Skeletal muscle cell (primary cell): ENCODE results near the gene SPSB1.
A peak's percentile ranks its signal among the peaks of the same experiment; 100 is the strongest.

Experiments
- DNase-seq: peaks from one replicate; pipeline ENCODE4 v3.0.0-alpha.2; 2010; ENCODE audit warnings: low read depth
- H3K4me3 ChIP-seq: 2 replicates; pipeline ENCODE4 v1.5.1; 2011; ENCODE audit warnings: low read depth, mild to moderate bottlenecking, control low read depth, low read length, moderate library complexity

Gene SPSB1

DNA sequence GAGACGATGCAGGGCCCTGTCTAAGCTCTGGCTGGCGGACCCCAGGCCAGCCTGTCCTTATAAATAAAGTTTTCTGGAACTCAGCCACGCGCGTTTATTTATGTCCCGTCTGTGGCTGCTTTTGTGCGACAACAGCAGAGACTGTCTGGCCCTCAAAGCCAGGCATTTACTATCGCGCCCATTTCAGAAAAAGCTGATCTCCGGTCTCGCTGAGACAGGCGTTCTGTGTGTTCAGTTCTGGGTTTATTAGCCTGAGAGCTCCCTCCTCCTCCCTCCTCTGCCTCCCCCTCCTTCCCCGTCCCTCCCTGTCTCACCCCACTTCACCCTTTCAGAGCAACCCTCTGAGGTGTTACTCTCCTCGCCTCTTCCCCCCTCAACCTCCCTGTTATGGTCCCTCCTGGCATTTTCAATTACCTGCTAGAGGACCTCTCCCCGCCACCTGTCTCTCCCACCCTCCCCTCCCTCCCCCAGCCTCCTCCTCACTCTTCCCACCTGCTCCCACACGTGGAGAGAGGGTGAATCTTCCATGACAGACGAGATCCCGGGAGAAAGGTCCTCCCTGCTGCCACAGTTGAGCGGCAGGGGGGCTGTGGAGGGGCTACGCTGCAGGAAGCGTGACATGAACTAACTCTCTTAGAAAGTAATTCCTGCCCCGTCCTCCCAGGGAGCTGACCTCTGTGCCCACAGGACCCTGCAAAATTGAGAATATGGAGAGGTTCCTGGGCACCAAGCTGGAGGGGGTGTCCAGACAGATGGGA is 59.9 kb downstream of the SPSB1 start:
- DNase-seq = no peak
- H3K4me3 ChIP-seq = no peak overlapping the region

DNA sequence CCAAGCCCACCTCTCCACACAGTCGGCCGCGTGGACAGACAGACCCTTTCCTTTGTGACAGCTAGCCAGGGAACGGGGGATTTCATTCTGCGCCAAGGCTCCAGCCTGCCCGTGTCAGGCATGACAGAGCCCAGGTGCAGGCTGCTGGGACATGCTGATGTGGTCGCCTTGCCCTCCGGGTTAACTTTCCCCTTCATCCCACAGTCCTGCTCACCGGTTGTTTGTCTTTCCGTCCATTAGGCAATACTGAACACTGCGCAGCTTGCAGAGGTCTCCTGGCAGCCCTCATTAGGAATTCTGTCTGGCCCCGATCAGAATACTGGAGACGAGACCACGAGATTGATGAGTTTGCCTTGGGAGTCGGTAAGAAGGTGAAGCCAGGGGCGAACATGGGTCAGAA is 62.8 kb downstream of the SPSB1 start:
- DNase-seq = no peak
- no peak overlapping the region for H3K4me3 ChIP-seq

DNA sequence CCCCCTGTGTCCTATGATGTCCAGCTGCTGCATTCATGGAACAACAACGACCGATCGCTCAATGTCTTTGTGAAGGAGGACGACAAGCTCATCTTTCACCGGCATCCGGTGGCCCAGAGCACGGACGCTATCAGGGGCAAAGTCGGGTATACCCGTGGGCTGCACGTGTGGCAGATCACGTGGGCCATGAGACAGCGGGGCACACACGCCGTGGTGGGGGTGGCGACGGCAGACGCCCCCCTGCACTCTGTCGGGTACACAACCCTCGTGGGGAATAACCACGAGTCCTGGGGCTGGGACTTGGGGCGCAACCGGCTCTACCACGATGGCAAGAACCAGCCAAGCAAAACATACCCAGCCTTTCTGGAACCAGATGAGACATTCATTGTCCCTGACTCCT is 63.3 kb downstream of the SPSB1 start:
- no peak for DNase-seq

DNA sequence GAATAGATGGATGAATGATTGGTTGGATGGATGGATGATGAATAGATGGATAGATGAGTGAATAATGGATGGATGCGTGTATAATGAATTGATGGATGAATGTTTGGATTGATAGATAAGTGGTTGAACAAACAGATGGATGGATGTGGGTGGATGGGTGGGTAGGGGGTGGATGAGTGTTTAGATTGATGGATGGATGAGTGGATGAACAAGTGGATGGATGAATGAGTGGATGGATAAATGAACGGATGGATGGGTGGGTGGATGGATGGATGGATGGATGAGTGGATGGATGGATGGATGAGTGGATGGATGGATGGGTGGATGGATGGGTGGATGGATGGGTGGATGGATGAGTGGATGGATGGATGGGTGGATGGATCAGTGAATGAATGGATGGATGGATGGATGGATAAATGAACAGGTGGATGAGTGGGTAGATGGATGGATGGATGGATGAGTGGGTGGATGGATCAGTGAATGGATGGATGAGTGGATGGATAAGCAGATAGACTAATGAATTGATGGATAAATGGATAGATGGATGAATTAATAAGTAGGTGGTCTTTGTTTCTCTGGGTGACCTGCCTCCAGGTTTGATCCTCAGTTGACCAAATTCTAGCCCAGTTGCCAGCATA is 64.3 kb downstream of the SPSB1 start:
- DNase-seq = no peak
- H3K4me3 ChIP-seq = no peak overlapping the region

More for the DNA sequence above, 63.3 kb downstream of the SPSB1 start:
- H3K4me3 ChIP-seq = no peak overlapping the region

DNA sequence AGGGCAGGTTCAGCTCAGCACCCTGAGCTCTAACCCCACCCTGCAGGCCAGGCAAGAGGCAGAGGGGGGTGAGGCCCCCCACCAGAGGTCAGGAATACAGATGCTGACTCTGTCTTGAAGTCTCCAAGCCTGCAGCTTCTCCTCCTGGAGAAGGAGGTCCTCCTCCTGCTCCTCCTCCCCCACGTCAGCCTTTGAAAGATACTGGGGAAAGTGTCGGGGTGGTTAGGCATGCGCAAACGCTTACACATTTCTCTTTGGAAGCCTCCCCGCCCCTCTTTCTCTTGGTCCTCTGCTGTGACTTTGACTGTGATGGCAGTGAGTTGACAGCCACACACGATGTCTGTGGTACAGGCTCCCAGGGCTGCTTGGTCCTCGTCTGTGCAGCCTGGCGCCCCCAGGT is 65.3 kb downstream of the SPSB1 start:
- H3K4me3 ChIP-seq = no peak overlapping the region
- DNase-seq = no peak

DNA sequence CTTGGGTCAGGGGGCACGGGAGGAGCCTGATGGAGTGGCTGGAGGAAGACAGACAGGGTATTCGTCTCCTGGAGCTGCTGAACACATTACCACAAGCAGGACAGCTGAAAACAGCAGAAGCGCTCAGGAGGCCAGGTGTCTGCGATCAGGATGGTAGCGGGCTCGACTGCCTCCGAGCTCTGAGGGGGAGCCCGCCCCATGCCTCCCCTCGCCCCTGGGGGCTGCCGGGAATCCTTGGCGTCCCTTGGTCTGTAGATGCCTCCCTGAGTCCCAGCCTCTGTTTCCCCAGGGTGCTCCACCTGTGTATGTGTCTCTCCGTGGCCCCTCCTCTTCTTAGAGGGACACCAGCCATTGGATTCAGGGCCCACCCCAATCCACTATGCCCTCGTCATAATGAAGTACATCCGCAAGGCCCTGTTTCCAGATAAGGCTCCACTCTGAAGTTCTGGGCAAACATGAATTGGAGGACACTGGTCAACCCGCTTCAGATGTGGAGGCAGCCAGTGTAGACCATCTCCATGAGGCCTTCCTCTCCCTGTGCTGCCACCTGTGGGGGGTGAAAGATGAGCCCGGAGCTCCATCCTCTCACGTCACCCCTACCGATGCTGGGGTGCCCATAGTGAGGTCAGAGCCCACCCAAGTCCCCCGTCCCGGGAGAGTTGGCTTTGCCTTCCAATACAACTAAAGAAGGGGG is 67.8 kb downstream of the SPSB1 start:
- DNase-seq = no peak

DNA sequence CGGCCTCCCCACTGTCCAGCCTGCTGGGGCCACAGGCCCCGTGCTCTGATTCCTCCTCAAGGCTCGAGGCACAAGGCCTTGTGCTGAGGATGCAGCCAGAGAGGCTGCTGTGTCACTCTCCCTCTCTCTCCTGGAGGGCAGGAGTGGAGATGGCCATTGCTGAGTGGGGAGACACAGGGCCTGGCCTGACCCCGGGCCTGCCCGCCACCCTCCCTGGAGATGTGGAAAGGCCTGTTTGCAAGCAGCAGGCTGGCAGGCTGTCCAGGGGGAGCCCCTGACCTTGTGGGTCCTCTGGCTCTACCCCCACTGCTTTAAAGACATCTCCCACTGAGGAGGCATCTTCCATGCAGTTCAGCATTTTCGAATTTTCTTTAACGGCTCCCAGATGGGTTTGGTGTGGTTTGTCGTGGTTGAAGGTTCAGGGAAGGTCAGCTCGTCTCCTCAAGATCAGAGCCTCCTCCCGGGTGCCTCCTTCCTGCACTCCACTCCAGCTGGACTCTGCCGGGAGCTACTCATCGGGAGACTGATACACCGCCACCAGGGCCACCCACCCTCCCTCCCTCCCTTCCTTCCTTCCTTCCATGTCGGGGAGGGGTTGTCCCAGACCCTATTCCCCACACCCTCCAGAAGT is 69.1 kb downstream of the SPSB1 start:
- H3K4me3 ChIP-seq = no peak overlapping the region
- DNase-seq = no peak

More for the DNA sequence above, 67.8 kb downstream of the SPSB1 start:
- no peak overlapping the region for H3K4me3 ChIP-seq

DNA sequence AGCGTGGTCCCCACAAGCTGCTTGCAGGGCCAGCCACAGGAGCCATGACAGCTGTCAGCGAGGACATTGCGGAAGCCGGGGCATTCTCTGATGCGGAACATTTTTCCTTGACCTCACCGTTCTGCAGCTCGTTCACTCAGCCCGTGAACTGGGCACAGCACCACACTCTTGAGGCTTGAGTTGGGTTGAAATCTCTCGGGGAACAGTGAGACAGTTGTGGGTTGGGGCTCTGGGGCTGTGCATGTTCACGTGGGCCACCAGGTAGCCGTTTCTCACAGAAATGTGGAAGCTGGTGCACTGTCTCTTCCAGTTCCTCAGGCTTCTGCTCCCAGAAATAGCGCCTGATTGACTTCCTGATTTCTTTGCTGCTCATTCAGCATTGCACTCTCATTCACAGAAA is 69.8 kb downstream of the SPSB1 start:
- DNase-seq = no peak
- no peak overlapping the region for H3K4me3 ChIP-seq

DNA sequence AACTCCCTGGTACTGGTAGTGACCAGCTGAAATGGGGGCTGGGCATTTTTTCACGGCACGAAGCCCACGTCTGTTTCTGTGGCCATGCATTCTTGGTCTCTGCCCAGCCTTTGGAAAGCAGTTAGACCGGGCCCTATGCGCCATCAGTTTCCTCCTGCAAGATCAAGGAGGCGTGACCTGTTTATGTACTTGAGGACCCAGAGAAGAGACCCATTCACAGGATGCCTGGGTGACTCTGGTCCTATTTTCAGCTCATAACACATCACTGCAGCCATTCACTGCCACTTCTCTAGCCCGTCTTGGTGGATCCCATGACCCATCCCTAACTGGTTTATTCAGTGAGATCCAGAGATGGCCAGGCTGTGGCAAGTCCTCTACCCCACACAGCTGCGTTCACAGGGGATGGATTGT is 70.4 kb downstream of the SPSB1 start:
- no peak for DNase-seq
- H3K4me3 ChIP-seq = no peak overlapping the region

DNA sequence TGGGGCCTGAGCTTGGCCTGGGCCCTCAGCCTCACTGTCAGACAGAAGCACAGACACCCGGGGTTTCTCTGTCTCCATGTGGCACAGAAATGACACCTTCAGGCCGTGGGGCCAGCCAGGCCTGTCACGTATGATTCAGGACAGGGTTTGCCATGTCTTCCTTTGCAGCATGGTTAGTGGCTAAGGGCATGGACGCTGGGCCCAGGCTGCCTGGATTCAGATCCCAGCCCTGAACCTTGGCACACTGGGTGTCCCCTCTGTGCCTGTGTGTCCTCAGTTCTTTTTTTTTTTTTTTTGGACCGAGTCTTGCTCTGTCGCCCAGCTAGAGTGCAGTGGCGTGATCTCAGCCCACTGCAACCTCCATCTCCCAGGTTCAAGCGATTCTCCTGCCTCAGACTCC is 73.6 kb downstream of the SPSB1 start:
- no peak for DNase-seq
- H3K4me3 ChIP-seq = no peak overlapping the region

DNA sequence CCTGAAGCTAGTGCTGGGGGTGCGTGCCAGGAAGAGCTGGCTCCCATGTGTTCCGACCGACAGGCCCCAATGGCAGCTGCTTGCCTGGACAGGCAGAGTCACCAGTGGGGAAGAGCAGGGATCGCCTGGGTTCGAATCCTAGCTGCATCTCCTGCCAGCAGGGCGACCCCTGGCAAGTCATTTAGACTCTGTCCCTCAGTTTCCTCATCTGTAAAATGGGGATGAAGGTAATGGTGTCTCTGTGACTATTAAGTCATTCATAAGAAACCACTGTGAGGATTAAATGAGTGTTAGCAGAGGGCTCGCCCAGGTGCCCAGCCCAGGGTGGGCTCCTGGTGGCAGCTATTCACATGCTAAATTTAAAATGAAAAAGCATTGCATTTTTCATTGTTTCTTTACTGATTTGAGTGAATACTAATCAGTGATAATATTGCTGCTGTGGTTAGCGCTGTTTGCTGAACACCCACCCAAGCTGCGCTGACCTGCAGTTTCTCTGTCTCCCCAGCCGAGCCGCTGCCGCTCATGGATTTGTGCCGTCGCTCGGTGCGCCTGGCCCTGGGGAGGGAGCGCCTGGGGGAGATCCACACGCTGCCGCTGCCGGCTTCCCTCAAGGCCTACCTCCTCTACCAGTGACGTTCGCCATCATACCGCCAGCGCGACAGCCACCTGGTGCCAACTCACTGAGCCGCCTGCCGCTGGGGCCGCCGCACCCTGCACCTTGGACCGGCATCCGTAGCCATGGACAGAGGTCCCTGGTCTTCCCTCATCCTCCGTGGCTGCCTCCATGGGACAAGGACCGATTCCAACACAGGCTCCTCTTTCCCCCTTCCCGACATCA is 74.5 kb downstream of the SPSB1 start:
- no peak overlapping the region for H3K4me3 ChIP-seq
- DNase-seq = no peak

DNA sequence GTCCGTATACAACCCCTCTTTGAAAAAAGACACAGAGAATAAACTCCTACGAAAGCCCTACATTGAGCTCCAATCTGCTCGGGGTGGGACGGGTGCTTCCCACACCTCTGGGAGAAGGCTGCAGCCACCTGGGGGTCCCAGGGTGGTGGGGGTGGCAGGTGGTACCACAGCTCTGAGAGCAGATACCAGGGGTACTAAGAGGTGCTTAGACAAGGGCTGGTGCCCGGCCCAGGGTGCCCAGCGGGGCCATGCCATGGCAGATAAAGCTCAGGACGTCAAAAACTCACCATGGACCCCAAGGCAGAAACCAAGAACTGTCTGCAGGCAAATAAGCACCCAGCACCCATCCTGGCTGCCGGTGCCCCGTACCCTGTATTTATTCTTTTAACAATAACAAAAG is 75.1 kb downstream of the SPSB1 start:
- H3K4me3 ChIP-seq = no peak overlapping the region
- DNase-seq = no peak

DNA sequence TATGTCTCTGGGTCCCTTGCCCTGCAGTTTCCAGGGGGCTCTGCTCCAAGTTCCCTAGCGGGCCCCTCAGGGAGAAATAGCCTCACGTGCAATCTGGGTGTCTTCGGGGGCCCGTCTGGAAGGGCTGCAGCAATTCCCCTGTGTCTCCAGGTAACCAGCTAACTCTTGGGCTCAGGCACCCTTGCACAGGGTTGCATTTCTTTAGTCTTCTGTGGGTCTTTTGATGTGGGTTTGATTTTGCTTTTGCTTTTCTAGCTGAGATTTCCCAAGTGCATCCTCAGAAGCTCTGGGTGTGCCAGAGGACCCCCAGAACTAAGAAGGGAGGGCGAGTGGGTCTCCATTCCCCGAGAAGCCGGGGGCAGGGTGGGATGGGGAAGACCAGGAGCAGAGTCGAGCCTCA is 75.7 kb downstream of the SPSB1 start:
- DNase-seq = no peak
- no peak overlapping the region for H3K4me3 ChIP-seq

DNA sequence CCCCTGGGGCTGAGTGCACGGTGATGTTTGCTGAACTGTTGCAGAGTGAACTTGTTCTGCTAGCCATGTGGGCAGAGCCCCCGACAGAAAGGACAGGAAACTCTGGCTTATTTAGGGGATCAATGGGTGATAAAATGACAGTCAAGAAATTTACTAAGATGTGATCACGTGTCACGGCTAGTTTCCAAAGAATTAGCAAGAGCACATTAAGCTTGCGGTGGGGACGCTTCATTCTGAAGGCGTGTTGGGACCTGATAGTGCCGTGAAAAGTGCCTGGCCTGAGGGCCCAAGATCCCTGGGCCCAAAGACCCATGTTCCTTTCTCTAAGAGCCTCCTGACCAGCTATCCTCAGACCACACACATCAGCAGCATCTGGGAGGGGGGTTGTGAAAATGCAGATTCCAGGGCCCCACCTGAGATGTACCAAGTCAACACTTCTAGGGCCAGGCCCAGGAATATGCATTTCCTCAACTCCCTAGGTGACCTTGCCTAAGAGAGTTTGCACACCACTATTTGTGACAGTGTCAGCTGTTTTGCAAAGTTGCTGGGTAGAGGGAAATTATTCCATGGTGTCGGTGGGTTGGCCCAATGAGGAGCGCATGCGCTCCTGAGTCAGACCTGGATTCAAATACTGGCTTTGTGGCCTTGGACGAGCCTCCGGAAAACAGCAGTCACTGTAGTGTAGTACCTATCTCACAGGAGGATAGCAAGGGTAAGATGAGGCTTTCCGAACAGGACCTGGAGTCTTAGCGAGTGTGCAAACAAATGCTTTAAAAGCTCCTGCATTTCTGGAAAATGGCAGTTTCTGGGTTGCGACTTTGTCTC is 77.5 kb downstream of the SPSB1 start:
- no peak for DNase-seq
- H3K4me3 ChIP-seq = no peak overlapping the region

DNA sequence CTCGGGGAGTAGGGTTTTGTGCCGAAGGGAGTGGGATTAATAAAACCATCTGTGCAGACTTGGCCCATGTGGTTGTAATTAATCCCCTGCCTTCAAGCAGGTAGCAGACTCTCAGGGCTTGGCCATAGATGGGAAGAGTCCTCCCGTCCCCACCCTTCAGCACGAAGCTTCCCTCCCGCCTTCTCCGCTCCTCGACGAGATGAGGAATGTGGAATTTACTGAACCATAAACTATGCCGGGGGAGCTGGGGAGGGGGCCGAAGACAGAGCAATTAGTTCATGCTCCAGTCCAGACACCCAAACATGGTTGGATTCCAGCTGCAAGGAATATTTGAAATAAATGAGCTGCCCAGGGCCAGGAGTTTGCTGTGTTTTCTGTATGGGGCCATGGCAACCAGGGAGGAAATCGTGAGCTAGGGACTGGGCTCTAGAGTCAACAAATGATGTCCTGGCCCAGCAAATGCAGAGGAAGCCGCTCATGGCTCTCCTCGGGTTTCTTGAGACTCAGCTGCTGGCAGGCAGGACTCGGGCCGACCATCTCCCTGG is 78.8 kb downstream of the SPSB1 start:
- peak; percentile 25 for DNase-seq

DNA sequence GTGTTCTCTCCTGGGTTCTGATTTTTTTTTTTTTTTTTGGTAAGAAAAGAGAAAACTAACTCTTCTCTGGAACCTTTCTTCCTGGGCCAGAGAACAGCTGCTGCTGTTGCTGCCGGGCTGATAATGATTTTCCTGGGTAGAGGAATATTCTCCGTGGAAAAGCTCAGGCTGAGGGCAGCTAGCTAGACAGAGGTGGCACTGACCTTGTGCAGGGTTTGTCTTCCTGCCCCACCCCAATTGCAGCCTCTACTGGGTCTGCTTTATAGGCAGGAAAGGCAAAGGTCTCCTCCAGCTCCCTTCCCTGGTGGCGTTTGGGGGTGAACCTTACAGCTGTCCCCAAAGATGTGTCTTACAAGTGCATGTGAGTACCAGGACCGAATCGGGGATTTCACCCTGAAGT is 79.3 kb downstream of the SPSB1 start:
- no peak for DNase-seq
- H3K4me3 ChIP-seq = no peak overlapping the region

More for the DNA sequence above, 78.8 kb downstream of the SPSB1 start:
- H3K4me3 ChIP-seq = no peak overlapping the region

DNA sequence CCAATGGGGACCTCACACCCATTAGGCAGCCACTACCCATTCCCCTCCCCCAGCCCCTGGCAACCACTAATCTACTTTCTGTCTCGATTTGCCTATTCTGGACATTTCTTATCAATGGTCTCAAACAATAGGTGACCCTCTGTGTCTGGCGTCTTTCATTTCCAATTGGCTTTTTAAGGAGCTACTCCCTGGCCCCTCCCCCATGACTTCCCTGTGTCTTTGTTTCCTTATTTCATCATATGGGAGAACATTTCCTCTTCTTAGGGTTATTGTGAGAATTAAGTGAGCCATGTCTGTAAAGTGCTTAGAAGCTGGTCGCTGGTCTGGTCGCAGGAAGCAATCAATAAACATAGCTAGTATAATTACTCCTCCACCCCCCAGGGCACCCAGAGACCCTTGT is 80.9 kb downstream of the SPSB1 start:
- no peak for DNase-seq
- no peak overlapping the region for H3K4me3 ChIP-seq

DNA sequence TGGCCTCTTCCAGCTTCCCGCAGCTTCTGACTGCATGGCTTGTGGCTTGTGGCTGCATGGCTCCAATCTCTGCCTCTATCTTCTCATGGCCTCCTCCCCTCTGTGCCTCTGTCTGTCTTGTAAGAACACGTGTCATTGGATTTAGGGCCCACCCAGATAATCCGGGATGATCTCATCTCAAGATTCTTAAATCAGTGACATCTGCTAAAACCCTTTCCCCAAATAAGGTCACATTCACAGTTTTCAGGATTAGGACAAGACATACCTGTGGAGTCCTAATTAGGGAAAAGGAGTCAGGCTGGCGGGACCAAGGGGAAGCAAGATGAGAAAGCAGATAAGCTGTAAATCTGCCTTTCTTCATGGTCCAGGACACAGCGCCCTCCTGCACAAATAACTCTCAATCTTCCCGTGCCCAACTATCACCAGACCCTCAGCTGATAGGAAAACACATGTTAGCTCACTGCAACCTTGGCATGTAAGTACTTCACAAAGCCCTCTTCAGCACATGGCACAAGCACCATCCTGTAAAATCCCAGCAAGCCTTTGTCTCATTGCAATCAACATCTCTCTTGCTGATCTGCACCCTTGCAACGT is 82.2 kb downstream of the SPSB1 start:
- DNase-seq = no peak
- no peak overlapping the region for H3K4me3 ChIP-seq
